Esophagus squamous epithelium (tissue), 5 donors: ENCODE results near the gene GPR137. TPM values are rescaled to one million over a fixed set of nuclear protein-coding genes. Genes with fewer than 3 reads are reported as not detected.

Experiments used
- DNase-seq: peaks from one replicate; lab custom pipeline; 2025; lab: John Stamatoyannopoulos, UW
- H3K27ac ChIP-seq, 4 donors: fragments of 200-600 bp; sonication (generic); one replicate each; pipeline ENCODE4 v1.5.1; 2016 to 2019; ENCODE audit warnings: mild to moderate bottlenecking in 1 of 4
- H3K27me3 ChIP-seq, 4 donors: fragments of 200-600 bp; sonication (generic); 1 replicate in 3 of 4; 2 replicates in 1 of 4; pipeline versions ENCODE4 v1.5.1 to v1.6.0; 2017 to 2021; ENCODE audit warnings: antibody characterized with exemption in 1 of 4
- H3K36me3 ChIP-seq, 3 donors: fragments of 200-600 bp; sonication (generic); one replicate each; pipeline ENCODE4 v1.5.1; 2016 to 2019
- H3K4me1 ChIP-seq, 3 donors: fragments of 200-600 bp; sonication (generic); one replicate each; pipeline ENCODE4 v1.5.1; 2017 to 2019
- H3K4me3 ChIP-seq, 4 donors: fragments of 200-600 bp; sonication (generic); 1 replicate in 3 of 4; 2 replicates in 1 of 4; pipeline ENCODE4 v1.5.1; 2016 to 2019; ENCODE audit warnings: mild to moderate bottlenecking in 2 of 4, moderate library complexity in 1 of 4
- H3K9me3 ChIP-seq, 3 donors: fragments of 200-600 bp; sonication (generic); one replicate each; pipeline ENCODE4 v1.5.1; 2016 to 2019
- CTCF ChIP-seq, 6 experiments: fragments of 450-650 bp in 4 of 6; fragments of 200-600 bp in 2 of 6; sonication (generic) in 2 of 6; IDR thresholded peaks; one replicate each; pipeline ENCODE4 v1.5.1; 2016 to 2019; ENCODE audit warnings: antibody characterized with exemption in 6 of 6, mild to moderate bottlenecking in 4 of 6, moderate library complexity in 4 of 6
- POLR2A ChIP-seq, 4 donors: fragments of 450-650 bp; IDR thresholded peaks; one replicate each; pipeline ENCODE4 v1.6.1; 2017; ENCODE audit warnings: antibody characterized with exemption in 4 of 4, mild to moderate bottlenecking in 4 of 4, moderate library complexity in 3 of 4
- WGBS, 2 donors: methylation state at CpG; one replicate each; pipeline ENCODE4 v1.1.5; 2018; 5-methylcytosine and 5-hydroxymethylcytosine counted together
- intact Hi-C: fragments of 100-400 bp; cut with DNase I; formaldehyde crosslinking; loops from one replicate; pipeline ENCODE4 v1.15.0; 2022
- total RNA-seq, 4 donors: library from RNA; depleted of rRNA; stranded (reverse); fragments of >200 nt; gene quantifications; one replicate each; pipeline ENCODE4 v1.1.0, GENCODE V29; 2016
- donor health status: DM: yes; HTN: yes; CAD: no.

GPR137 gene
- total RNA-seq, 4 donors from 2014 or later: 17.5 to 19.9 (median 19.2) TPM

- DNase-seq: no peak
- Histone ChIP-seq H3K36me3 (peaks cover 31 to 66% (median 32%) of the 10 kb centered on the region in 3 donors), H3K4me3 (no peak overlapping the region), H3K27me3 (no peaks in the 10 kb centered on the region), H3K27ac (no peak overlapping the region), H3K4me1 (peaks cover 21 to 50% (median 32%) of the 10 kb centered on the region in 3 donors), H3K9me3 (no peaks in the 10 kb centered on the region)
- TF ChIP-seq CTCF (IDR thresholded peaks at IDR 0.05) (no peak), POLR2A (IDR thresholded peaks at IDR 0.05) (no peak)
- intact Hi-C loops: no loop called here
- 80 to 86% methylated on average over 5 to 22 of the region's 35 CpGs for WGBS, 2 donors
Observed at GRCh38 chr11:64255135-64256128, 30.2 kb upstream of the GPR137 start.

- Histone ChIP-seq H3K9me3 (no peaks in the 10 kb centered on the region), H3K27ac (no peak overlapping the region), H3K4me1 (peaks cover 16 to 41% (median 24%) of the 10 kb centered on the region in 3 donors), H3K27me3 (no peaks in the 10 kb centered on the region), H3K36me3 (peaks cover 32 to 75% (median 34%) of the 10 kb centered on the region in 3 donors), H3K4me3 (no peak overlapping the region)
- DNase-seq: no peak
- no peak for TF ChIP-seq CTCF (IDR thresholded peaks at IDR 0.05)
- TF ChIP-seq POLR2A (IDR thresholded peaks at IDR 0.05): no peak
- intact Hi-C loops: no loop called here
- WGBS, 2 donors: 89% methylated on average over 8 of the region's 15 CpGs; no CpG with 5 or more reads in 1 of the 2 donors
Observed at GRCh38 chr11:64256300-64256699, 29.3 kb upstream of the GPR137 start.

- peaks cover 4 to 31% (median 8%) of the 10 kb centered on the region in 3 donors for H3K4me1 ChIP-seq
- H3K9me3 ChIP-seq: no peaks in the 10 kb centered on the region
- no peak overlapping the region for H3K27ac ChIP-seq
- H3K4me3 ChIP-seq: no peak overlapping the region
- no peak for DNase-seq
- no peaks in the 10 kb centered on the region for H3K27me3 ChIP-seq
- intact Hi-C loops: no loop called here
- 85 to 90% methylated on average over 10 to 12 of the region's 24 CpGs for WGBS, 2 donors
- H3K36me3 ChIP-seq: peaks cover 44 to 96% (median 52%) of the 10 kb centered on the region in 3 donors
- no peak for TF ChIP-seq CTCF (IDR thresholded peaks at IDR 0.05)
Observed at GRCh38 chr11:64258356-64258755, 27.3 kb upstream of the GPR137 start.

GRCh38 chr11:64258946-64259532 is 26.6 kb upstream of the GPR137 start:
- 88 to 90% methylated on average over 15 to 19 of the region's 32 CpGs for WGBS, 2 donors
- intact Hi-C loops: no loop called here
- no peak for DNase-seq
- Histone ChIP-seq H3K36me3 (peaks cover 51 to 100% (median 59%) of the 10 kb centered on the region in 3 donors), H3K9me3 (no peaks in the 10 kb centered on the region), H3K4me1 (peaks cover 0 to 24% (median 1%) of the 10 kb centered on the region in 3 donors), H3K27ac (no peak overlapping the region), H3K27me3 (no peaks in the 10 kb centered on the region), H3K4me3 (no peak overlapping the region)
- TF ChIP-seq CTCF (IDR thresholded peaks at IDR 0.05) (no peak), POLR2A (IDR thresholded peaks at IDR 0.05) (no peak)
